Mesothelial cell of epicardium (in vitro differentiated cells): ENCODE measurements around the gene BMERB1. TPM values are rescaled to one million over a fixed set of nuclear protein-coding genes. Genes with fewer than 3 reads are reported as not detected.

Source experiments
- DNase-seq, 2 experiments: peaks; one replicate each; pipeline ENCODE4 v3.0.0; 2021; ENCODE audit warnings: low spot score in 2 of 2; ENCODE audit not compliant: unreplicated experiment in 2 of 2
- H3K27ac Mint-ChIP-seq: 2 replicates; pipeline ENCODE4 v1.8.0; 2021; ENCODE audit warnings: mixed read lengths
- H3K27me3 Mint-ChIP-seq: 2 replicates; pipeline ENCODE4 v1.8.0; 2021; ENCODE audit warnings: low read depth, mixed read lengths
- H3K36me3 Mint-ChIP-seq: 2 replicates; pipeline ENCODE4 v1.8.0; 2021; ENCODE audit warnings: mixed read lengths
- H3K4me1 Mint-ChIP-seq: 2 replicates; pipeline ENCODE4 v1.8.0; 2021; ENCODE audit warnings: mixed read lengths
- H3K4me3 Mint-ChIP-seq: 2 replicates; pipeline ENCODE4 v1.8.0; 2021; ENCODE audit warnings: mild to moderate bottlenecking, moderate library complexity, mixed read lengths
- H3K9me3 Mint-ChIP-seq: 2 replicates; pipeline ENCODE4 v1.8.0; 2021; ENCODE audit warnings: mixed read lengths
- CTCF ChIP-seq: fragments of 200-600 bp; sonication (generic); IDR thresholded peaks from one replicate; pipeline ENCODE4 v1.5.0; 2021; ENCODE audit warnings: antibody characterized with exemption; ENCODE audit not compliant: unreplicated experiment
- total RNA-seq: library from RNA; stranded (reverse); gene quantifications from 3 replicates; pipeline ENCODE4 v1.2.1, GENCODE V29; 2021

The BMERB1 gene
- total RNA-seq, 1 donor from 2014 or later = 3.9 TPM

GRCh38 chr16:15593235-15593634, 158.8 kb downstream of the BMERB1 start:
- Mint-ChIP-seq H3K4me1 (peaks cover 3% of the 10 kb centered on the region), H3K4me3 (no peak overlapping the region), H3K27me3 (no peaks in the 10 kb centered on the region), H3K9me3 (no peaks in the 10 kb centered on the region), H3K36me3 (peaks cover 42% of the 10 kb centered on the region), H3K27ac (no peak overlapping the region)
- no peak for TF ChIP-seq CTCF
- no peak for DNase-seq

- Mint-ChIP-seq H3K36me3 (peaks cover 36% of the 10 kb centered on the region), H3K4me3 (no peak overlapping the region), H3K27me3 (no peaks in the 10 kb centered on the region), H3K4me1 (peaks cover 3% of the 10 kb centered on the region), H3K27ac (no peak overlapping the region), H3K9me3 (no peaks in the 10 kb centered on the region)
- no peak for TF ChIP-seq CTCF
- no peak for DNase-seq
These were observed 160.4 kb downstream of the BMERB1 start for GRCh38 chr16:15594711-15595320.

- Mint-ChIP-seq H3K4me3 (no peak overlapping the region), H3K27ac (no peak overlapping the region), H3K27me3 (no peaks in the 10 kb centered on the region), H3K9me3 (no peaks in the 10 kb centered on the region), H3K4me1 (no peaks in the 10 kb centered on the region), H3K36me3 (peaks cover 49% of the 10 kb centered on the region)
- no peak for TF ChIP-seq CTCF
- no peak for DNase-seq
These were observed 162.7 kb downstream of the BMERB1 start for GRCh38 chr16:15597135-15597534.

GRCh38 chr16:15597822-15598647, 163.6 kb downstream of the BMERB1 start:
- H3K4me3 Mint-ChIP-seq = no peak overlapping the region
- H3K27me3 Mint-ChIP-seq = no peaks in the 10 kb centered on the region
- TF ChIP-seq CTCF = no peak
- H3K9me3 Mint-ChIP-seq = no peaks in the 10 kb centered on the region
- no peak overlapping the region for H3K27ac Mint-ChIP-seq
- DNase-seq = no peak
- H3K36me3 Mint-ChIP-seq = peaks cover 54% of the 10 kb centered on the region
- H3K4me1 Mint-ChIP-seq = no peaks in the 10 kb centered on the region

GRCh38 chr16:15598648-15599190, 164.3 kb downstream of the BMERB1 start:
- DNase-seq = no peak
- peaks cover 58% of the 10 kb centered on the region for H3K36me3 Mint-ChIP-seq
- H3K4me1 Mint-ChIP-seq = no peaks in the 10 kb centered on the region
- no peak overlapping the region for H3K27ac Mint-ChIP-seq
- no peak for TF ChIP-seq CTCF
- H3K9me3 Mint-ChIP-seq = no peaks in the 10 kb centered on the region
- H3K27me3 Mint-ChIP-seq = no peaks in the 10 kb centered on the region
- no peak overlapping the region for H3K4me3 Mint-ChIP-seq
